Measurements from ENCODE around the gene PTPN5. TPM values are rescaled to one million over a fixed set of nuclear protein-coding genes. Genes with fewer than 3 reads are reported as not detected.

PTPN5 gene
- total RNA-seq, 4 donors from 2014 or later: under 0.01 to 3.2 (median 0.79) TPM

DNA sequence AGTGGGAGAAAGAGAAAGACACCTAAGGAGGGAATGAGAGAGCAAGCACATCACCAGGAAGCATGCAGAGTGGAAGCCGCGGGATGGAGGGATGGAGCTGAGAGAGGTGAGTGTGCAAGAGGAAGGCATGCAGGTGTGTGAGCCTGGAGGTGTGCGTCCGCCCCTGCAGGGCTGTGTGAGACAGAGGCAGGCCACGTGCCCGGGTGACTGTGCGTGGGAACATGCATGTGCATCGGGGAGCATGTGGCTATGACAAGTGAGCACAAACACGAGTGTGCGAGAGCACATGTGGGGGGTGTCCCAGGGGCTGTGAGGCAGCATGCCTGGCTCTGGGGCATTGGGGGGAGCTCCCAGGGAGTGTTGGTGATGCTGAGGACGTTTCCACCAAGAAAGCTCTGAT, 29.9 kb downstream of the PTPN5 start:
- TF ChIP-seq, protein P1, sequence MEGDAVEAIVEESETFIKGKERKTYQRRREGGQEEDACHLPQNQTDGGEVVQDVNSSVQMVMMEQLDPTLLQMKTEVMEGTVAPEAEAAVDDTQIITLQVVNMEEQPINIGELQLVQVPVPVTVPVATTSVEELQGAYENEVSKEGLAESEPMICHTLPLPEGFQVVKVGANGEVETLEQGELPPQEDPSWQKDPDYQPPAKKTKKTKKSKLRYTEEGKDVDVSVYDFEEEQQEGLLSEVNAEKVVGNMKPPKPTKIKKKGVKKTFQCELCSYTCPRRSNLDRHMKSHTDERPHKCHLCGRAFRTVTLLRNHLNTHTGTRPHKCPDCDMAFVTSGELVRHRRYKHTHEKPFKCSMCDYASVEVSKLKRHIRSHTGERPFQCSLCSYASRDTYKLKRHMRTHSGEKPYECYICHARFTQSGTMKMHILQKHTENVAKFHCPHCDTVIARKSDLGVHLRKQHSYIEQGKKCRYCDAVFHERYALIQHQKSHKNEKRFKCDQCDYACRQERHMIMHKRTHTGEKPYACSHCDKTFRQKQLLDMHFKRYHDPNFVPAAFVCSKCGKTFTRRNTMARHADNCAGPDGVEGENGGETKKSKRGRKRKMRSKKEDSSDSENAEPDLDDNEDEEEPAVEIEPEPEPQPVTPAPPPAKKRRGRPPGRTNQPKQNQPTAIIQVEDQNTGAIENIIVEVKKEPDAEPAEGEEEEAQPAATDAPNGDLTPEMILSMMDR (IDR thresholded peaks at IDR 0.05): no peak
- TF ChIP-seq POLR2A (IDR thresholded peaks at IDR 0.05): no peak
- Histone ChIP-seq H3K4me3 (no peak overlapping the region), H3K27me3 (no peaks in the 10 kb centered on the region), H3K27ac (no peak overlapping the region), H3K9me3 (no peaks in the 10 kb centered on the region), H3K36me3 (no peaks in the 10 kb centered on the region), H3K4me1 (no peaks in the 10 kb centered on the region)
- no peak for DNase-seq
- intact Hi-C loops (cut with DNase I; ENCODE audit: low total_unique reads): no loop called here

DNA sequence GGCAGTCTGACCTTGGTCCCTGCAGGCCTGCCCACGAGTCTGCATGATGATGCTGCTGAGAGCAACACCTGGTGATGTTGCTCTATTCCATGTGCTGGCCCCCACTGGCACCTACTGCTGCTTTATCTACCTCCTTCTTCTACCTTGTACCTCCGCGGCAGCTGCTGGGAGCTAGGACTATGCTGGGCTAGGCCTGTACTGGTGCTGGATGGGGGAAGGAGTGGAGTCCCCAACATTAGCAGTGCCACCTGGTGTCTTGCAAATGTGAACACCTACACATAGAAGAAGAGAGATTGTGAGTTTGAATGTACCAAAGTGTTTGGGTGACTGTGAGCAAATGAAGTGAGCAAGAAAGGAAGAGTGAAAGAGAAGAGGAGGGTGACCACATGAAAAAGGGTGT, 30.5 kb downstream of the PTPN5 start:
- Histone ChIP-seq H3K4me3 (no peak overlapping the region), H3K36me3 (no peaks in the 10 kb centered on the region), H3K27ac (no peak overlapping the region), H3K4me1 (no peaks in the 10 kb centered on the region), H3K9me3 (no peaks in the 10 kb centered on the region), H3K27me3 (no peaks in the 10 kb centered on the region)
- TF ChIP-seq, protein P1 (IDR thresholded peaks at IDR 0.05): no peak
- TF ChIP-seq POLR2A (IDR thresholded peaks at IDR 0.05): no peak
- intact Hi-C loops (cut with DNase I; ENCODE audit: low total_unique reads): no loop called here
- no peak for DNase-seq

DNA sequence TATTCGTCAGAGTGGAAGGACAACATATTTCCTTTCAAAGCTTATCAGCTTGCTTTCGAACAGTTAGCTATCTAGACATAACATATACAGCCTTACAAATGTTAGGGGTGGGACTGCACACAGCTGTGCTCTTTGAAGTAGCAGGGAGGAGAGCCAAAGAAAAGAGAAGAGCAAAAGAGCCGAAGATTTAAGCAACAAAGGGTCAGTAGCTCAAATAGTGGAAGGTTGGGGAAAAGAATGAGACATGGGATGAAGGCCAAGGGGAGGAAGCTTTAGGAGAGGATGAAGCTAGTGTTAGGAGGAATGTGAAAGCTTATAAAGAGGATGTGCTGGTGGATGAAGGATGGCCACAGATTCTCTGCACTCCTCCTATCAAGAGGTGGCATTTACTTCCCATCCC, 33.8 kb downstream of the PTPN5 start:
- TF ChIP-seq, protein P1 (IDR thresholded peaks at IDR 0.05): no peak
- TF ChIP-seq POLR2A (IDR thresholded peaks at IDR 0.05): no peak
- H3K9me3 ChIP-seq: no peaks in the 10 kb centered on the region
- H3K27ac ChIP-seq: no peak overlapping the region
- H3K27me3 ChIP-seq: no peaks in the 10 kb centered on the region
- H3K4me3 ChIP-seq: no peak overlapping the region
- intact Hi-C loops (cut with DNase I; ENCODE audit: low total_unique reads): no loop called here
- H3K4me1 ChIP-seq: no peaks in the 10 kb centered on the region
- H3K36me3 ChIP-seq: no peaks in the 10 kb centered on the region
- DNase-seq: no peak

DNA sequence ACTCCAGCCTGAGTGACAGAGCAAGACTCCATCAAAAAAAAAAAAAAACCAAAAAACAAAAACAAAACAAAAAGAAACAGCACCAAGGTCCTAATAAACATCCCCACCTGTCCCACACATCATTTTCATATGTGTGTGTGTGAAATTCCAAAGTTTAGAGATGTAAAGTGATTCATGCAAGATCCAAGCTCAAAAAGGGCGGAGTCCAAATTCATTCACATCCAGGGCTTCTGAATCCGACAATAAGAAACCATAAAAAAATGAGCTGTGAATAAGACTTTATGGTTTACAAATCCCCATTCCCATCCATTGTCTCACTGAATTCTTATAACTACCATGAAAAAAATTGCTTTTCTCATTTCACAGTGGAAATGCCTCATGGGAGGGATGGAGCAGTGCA, 34.7 kb downstream of the PTPN5 start:
- intact Hi-C loops (cut with DNase I; ENCODE audit: low total_unique reads): no loop called here
- Histone ChIP-seq H3K9me3 (no peaks in the 10 kb centered on the region), H3K27me3 (no peaks in the 10 kb centered on the region), H3K27ac (no peak overlapping the region), H3K4me1 (no peaks in the 10 kb centered on the region), H3K36me3 (no peaks in the 10 kb centered on the region), H3K4me3 (no peak overlapping the region)
- TF ChIP-seq POLR2A (IDR thresholded peaks at IDR 0.05): no peak
- TF ChIP-seq, protein P1 (IDR thresholded peaks at IDR 0.05): no peak
- no peak for DNase-seq

DNA sequence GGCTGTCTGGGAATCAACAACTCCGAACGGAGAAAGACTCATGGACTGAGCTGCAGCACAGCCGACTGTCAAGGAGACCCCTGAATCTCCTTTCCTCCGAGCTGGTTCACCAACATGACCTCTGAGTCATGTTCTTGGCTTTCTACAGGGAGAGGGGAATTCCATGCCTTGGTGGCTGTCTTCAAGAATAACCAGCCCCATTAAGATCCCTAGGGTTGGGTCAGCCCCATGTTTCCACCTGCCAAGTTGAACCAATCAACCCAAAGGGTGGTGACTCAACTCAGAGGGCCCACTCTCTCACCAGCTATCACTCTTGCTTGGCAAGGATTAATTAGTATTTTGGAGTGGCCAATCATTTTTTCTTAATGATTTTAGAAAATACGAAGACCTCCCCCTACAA, 37.3 kb downstream of the PTPN5 start:
- no peak for TF ChIP-seq POLR2A (IDR thresholded peaks at IDR 0.05)
- TF ChIP-seq, protein P1 (IDR thresholded peaks at IDR 0.05): no peak
- no peak overlapping the region for H3K27ac ChIP-seq
- no peaks in the 10 kb centered on the region for H3K36me3 ChIP-seq
- H3K4me1 ChIP-seq: no peaks in the 10 kb centered on the region
- no peak overlapping the region for H3K4me3 ChIP-seq
- intact Hi-C loops (cut with DNase I; ENCODE audit: low total_unique reads): no loop called here
- no peak for DNase-seq
- no peaks in the 10 kb centered on the region for H3K9me3 ChIP-seq
- H3K27me3 ChIP-seq: no peaks in the 10 kb centered on the region
